Fibroblast of the aortic adventitia (primary cell): ENCODE data around the gene PTTG1IP. TPM values are rescaled to one million over a fixed set of nuclear protein-coding genes. Genes with fewer than 3 reads are reported as not detected.

Experiments
- DNase-seq: peaks from one replicate; pipeline ENCODE4 v3.0.0-alpha.2; 2010; ENCODE audit warnings: low read depth
- H3K4me3 ChIP-seq: 2 replicates; pipeline ENCODE4 v1.5.1; 2011; ENCODE audit warnings: low read depth, mild to moderate bottlenecking, control low read depth, low read length, moderate library complexity
- CTCF ChIP-seq: IDR thresholded peaks from 2 replicates; pipeline ENCODE4 v1.5.1; 2011; ENCODE audit warnings: mild to moderate bottlenecking, low read length, control low read depth, inconsistent platforms; ENCODE audit not compliant: insufficient read depth
- total RNA-seq: library from RNA; depleted of rRNA; stranded (reverse); fragments of >200 nt; gene quantifications from 2 replicates; pipeline ENCODE4 v1.2.3, GENCODE V29; 2012; ENCODE audit warnings: low replicate concordance

The PTTG1IP gene
- total RNA-seq, 1 donor = 226 TPM

GRCh38 chr21:44890338-44890931 lies 16.9 kb upstream of the PTTG1IP start:
- no peak for TF ChIP-seq CTCF
- no peak for DNase-seq
- no peak overlapping the region for H3K4me3 ChIP-seq

- H3K4me3 ChIP-seq = no peak overlapping the region
- DNase-seq = no peak
- no peak for TF ChIP-seq CTCF
Observed at GRCh38 chr21:44889625-44890337, 16.3 kb upstream of the PTTG1IP start.

GRCh38 chr21:44888581-44889550 lies 15.4 kb upstream of the PTTG1IP start:
- DNase-seq = no peak
- H3K4me3 ChIP-seq = no peak overlapping the region
- no peak for TF ChIP-seq CTCF

GRCh38 chr21:44887807-44888580 lies 14.5 kb upstream of the PTTG1IP start:
- TF ChIP-seq CTCF = no peak
- DNase-seq = no peak
- no peak overlapping the region for H3K4me3 ChIP-seq

GRCh38 chr21:44887126-44887806 lies 13.8 kb upstream of the PTTG1IP start:
- DNase-seq = no peak

More at GRCh38 chr21:44887126-44887806, 13.8 kb upstream of the PTTG1IP start:
- no peak for TF ChIP-seq CTCF
- no peak overlapping the region for H3K4me3 ChIP-seq
